ENCODE measurements around the gene KRT13.
"Not testable (repeated sequence)": the region's sequence is repeated elsewhere in the genome, so short reads cannot be mapped to it uniquely, and the experiment has no call there.

KRT13 gene

GRCh38 chr17:41545829-41546410, 40.5 kb upstream of the KRT13 start:
- in situ Hi-C loops (cut with HindIII; ENCODE audit: low pct_ligation_motif_present, low sequenced_read_pairs), result no loop called here
- DNase-seq, result no peak
- no peak for TF ChIP-seq CTCF (IDR thresholded peaks at IDR 0.05; ENCODE audit: low read depth, low read length, missing control alignments)
- H3K27me3 ChIP-seq (replicated peaks), result no peaks in the 10 kb centered on the region
- H3K4me3 ChIP-seq (ENCODE audit: low read depth, low read length), result no peak overlapping the region
- H3K36me3 ChIP-seq (replicated peaks), result no peaks in the 10 kb centered on the region
- no peak overlapping the region for H3K27ac ChIP-seq

GRCh38 chr17:41544935-41545334, 39.5 kb upstream of the KRT13 start:
- TF ChIP-seq CTCF (IDR thresholded peaks at IDR 0.05; ENCODE audit: low read depth, low read length, missing control alignments), result no peak
- H3K27me3 ChIP-seq (replicated peaks), result no peaks in the 10 kb centered on the region
- DNase-seq, result no peak
- no peak overlapping the region for H3K27ac ChIP-seq
- in situ Hi-C loops (cut with HindIII; ENCODE audit: low pct_ligation_motif_present, low sequenced_read_pairs), result no loop called here
- no peak overlapping the region for H3K4me3 ChIP-seq (ENCODE audit: low read depth, low read length)
- H3K36me3 ChIP-seq (replicated peaks), result no peaks in the 10 kb centered on the region

- H3K27me3 ChIP-seq (replicated peaks), result no peaks in the 10 kb centered on the region
- no peaks in the 10 kb centered on the region for H3K36me3 ChIP-seq (replicated peaks)
- TF ChIP-seq CTCF (IDR thresholded peaks at IDR 0.05; ENCODE audit: low read depth, low read length, missing control alignments), result no peak
- in situ Hi-C loops (cut with HindIII; ENCODE audit: low pct_ligation_motif_present, low sequenced_read_pairs), result no loop called here
- no peak overlapping the region for H3K4me3 ChIP-seq (ENCODE audit: low read depth, low read length)
- no peak overlapping the region for H3K27ac ChIP-seq
- no peak for DNase-seq
Measured at GRCh38 chr17:41544491-41544892, 39.1 kb upstream of the KRT13 start.

GRCh38 chr17:41542786-41543185, 37.4 kb upstream of the KRT13 start:
- H3K27ac ChIP-seq; in situ Hi-C loops (cut with HindIII; ENCODE audit: low pct_ligation_motif_present, low sequenced_read_pairs); DNase-seq; H3K4me3 ChIP-seq (ENCODE audit: low read depth, low read length); H3K36me3 ChIP-seq (replicated peaks); H3K27me3 ChIP-seq (replicated peaks): not testable (repeated sequence)

GRCh38 chr17:41542357-41542756, 36.9 kb upstream of the KRT13 start:
- in situ Hi-C loops (cut with HindIII; ENCODE audit: low pct_ligation_motif_present, low sequenced_read_pairs), result no loop called here
- no peak for DNase-seq
- TF ChIP-seq CTCF (IDR thresholded peaks at IDR 0.05; ENCODE audit: low read depth, low read length, missing control alignments), result no peak
- no peaks in the 10 kb centered on the region for H3K36me3 ChIP-seq (replicated peaks)
- H3K4me3 ChIP-seq (ENCODE audit: low read depth, low read length), result no peak overlapping the region
- H3K27me3 ChIP-seq (replicated peaks), result no peaks in the 10 kb centered on the region
- no peak overlapping the region for H3K27ac ChIP-seq

GRCh38 chr17:41540921-41541625, 35.7 kb upstream of the KRT13 start:
- no peak for TF ChIP-seq CTCF (IDR thresholded peaks at IDR 0.05; ENCODE audit: low read depth, low read length, missing control alignments)
- Histone ChIP-seq H3K36me3 (replicated peaks) (no peaks in the 10 kb centered on the region), H3K27me3 (replicated peaks) (no peaks in the 10 kb centered on the region), H3K27ac (no peak overlapping the region), H3K4me3 (ENCODE audit: low read depth, low read length) (no peak overlapping the region)
- DNase-seq, result no peak
- in situ Hi-C loops (cut with HindIII; ENCODE audit: low pct_ligation_motif_present, low sequenced_read_pairs), result no loop called here
